ENCODE results near the gene SLX4IP.
"Not testable (repeated sequence)": the region's sequence is repeated elsewhere in the genome, so short reads cannot be mapped to it uniquely, and the experiment has no call there.

Gene SLX4IP
- 8.2 to 23.7 (median 15.2) reads per million in 18 experiments for total RNA-seq

DNA sequence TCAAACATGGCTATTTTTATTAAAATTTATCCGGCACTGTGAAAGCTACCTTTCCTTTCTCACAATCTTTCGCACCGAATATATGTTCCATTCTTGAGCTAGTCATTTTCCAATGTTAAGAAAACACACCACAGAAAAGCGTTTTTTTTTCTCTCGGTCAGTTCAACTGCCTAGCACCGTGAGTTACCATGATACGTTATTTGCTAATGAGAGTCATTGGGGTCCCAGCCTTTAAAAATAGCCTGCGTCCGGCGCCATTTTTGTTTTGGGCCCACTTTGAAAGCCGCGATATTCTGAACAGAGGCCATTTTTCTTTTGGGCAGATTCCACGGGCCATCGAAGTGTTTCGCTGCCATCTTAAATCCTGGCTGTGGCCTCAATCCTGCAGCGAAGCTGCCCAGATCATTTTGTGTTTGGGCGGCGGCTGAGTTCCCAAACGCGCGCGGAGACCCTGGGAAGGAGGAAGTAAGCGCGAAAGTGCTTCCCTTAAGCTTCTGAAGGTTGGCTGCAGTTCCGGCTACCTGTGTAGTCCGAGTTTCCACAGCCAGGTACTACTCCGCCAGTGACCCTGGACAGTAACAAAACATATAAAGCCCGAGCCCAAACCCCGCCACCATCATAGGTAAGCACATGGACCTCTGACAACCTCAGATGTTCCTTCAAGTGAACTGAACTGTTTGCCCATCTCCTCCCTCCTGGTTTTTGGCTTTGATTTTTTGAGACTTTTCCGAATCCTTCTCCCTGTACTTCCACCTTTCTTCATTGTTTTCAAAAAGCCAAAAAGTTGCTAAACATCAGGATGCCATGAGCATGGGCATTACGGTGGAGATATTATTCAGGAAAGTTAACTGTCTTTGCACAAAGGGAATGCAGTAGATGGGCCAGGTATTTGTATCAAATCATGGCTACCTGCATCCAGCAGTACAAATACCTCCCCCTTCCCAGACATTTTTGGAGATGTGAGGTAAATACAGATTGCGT is at the start of gene SLX4IP:
SLX4IP (plus strand) TSS at position 474 of the 981 bp plus-strand sequence. CDS start 22,900 bp downstream, outside the sequence.
- DNase-seq: peak; percentile 97

DNA sequence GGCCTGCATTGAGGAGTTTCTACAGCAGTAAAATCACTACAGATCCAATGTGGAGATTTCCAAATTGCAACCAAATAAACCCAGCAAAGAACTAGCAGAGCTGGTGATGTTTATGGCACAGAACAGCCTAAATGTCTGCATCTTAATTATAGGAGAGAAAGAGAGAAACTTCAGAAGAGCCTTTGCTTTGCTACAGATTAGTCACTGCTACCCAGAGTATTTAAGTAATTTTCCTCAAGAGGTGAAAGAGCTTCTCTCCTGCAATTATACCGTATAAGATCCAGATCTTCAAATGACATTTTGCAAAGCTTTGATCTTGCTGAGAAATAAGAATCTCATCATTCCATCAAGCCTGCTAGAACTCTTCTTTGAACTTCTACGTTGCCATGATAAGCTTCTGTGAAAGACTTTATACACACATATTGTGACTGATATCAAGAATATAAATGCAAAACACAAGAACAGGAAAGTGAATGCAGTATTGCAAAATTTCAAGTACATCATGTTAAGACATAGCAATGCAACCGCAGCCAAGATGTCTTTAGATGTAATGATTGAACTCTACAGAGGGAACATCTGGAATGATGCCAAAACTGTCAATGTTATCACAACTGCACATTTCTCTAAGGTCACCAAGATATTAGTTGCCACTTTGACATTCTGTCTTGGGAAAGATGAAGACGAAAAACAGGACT is 49.1 kb upstream of the SLX4IP start:
- DNase-seq: no peak

DNA sequence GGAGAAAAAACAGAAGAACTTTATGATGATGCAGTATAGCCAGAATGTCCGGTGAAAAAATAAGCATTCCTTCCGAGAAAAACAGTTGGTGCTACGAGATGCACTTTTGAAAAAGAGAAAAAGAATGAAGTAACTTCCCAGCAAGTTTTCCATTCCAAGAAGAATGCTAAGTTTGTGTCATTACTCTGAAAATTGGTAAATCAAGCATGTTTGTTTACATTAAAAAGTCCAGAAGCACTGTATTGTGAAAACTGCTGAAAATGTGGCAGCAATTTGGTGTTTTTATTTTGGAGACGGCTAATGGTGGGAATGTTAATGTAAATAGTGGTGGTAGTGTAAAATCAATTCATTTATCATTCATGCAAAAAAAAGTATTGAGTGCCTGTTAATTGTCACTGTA is 47.4 kb upstream of the SLX4IP start:
- DNase-seq: no peak

DNA sequence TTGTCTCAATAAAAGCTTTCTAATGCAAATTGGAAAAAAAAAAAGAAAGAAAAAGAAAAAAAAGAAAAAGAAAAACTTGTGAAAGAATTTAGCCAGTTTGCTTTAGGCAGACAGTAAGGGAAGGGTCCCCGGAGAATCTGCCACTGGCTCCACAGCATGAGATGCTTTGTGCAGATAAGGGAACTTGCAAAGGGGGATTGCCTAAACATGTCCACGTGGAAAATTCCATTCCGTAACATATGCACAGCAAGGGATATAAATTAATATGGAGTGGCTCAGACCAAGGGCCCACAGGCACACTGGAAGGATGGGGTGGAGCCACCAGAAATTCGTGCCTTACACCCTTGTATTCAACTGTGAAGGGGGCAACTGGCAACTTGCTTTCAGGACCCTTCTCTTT is 46.5 kb upstream of the SLX4IP start:
- DNase-seq: no peak

DNA sequence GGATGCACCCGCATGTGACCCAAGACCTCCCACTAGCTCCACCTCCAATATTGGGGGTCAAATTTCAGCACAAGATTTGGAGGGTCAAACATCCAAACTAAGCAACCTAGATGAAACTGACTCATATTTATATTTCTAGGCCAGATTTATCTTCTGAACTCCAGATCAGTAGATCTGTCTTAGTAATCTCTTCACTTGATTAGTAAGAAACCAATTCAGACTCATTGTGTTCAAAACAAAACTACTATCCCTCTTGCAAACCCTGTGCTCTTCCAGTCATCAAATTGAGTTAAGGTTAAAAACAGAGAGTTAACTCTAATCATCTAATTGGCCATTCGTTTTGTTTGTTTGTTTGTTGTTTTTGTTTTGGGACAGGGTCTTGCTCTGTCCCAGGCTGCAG is 44.4 kb upstream of the SLX4IP start:
- no peak for DNase-seq

DNA sequence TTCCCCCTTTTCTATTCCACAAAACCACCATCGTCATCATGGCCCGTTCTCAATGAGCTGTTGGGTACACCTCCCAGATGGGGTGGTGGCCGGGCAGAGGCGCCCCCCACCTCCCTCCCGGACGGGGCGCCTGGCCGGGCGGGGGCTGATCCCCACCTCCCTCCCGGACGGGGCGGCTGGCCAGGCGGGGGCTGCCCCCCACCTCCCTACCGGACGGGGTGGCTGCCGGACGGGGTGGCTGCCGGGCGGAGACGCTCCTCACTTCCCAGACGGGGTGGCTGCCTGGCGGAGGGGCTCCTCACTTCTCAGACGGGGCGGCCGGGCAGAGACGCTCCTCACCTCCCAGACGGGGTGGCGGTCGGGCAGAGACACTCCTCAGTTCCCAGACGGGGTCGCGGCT is 40.4 kb upstream of the SLX4IP start:
- DNase-seq: not testable (repeated sequence)

DNA sequence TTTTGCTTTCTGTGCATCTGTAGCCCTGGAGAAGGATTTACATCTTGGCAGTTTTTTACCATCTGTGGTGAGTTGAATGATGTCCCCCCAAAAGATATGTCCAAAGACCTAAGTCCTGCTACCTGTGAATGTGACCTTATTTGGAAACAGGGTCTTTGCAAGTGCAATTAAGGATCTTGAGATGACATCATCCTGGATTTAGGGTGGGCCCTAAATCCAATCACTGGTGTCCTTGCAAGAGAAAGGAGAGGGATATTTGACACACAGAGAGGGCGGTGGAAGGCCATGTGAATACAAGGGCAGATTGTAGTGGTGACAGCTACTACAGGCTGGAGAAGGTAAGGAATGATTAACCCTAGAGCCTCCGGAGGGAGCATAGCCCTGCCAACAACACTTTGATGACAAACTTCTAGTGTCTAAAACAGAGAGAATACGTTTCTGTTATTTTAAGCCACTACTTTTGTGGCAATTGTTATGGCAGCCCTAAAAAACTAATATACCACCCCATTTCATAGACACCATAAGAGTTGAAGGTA is 36.2 kb upstream of the SLX4IP start:
- no peak for DNase-seq

DNA sequence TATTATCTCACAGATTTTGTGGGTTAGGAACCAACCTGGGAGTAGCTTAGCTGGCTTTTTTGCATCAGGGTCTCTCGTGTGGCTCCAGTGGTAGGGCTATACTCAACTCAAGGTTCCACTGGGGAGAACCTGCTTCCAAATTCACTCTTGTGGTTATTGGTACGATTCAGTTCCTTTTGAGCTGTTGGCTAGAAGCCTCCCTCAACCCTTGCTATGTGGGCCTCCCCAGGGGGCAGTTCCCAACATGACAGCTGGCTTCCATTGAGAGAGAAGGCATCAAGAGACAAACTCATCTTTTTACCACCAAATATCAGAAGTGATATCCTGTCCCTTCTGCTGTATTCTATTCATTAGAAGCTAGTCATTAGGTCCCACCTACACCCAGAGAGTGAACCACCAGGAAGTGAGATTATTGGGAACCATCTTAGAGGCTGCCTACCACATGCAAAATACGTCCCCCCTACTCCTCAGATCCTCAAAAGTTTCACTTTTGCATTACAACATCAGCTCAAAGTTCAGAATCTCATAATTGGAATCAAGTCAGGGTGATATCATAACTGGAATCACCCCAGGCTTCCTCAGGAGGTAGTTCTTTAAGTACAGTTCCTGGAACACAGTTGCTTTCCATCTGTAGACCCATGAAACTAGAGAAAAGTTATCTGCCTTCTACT is 32.0 kb upstream of the SLX4IP start:
- peak in 1 of 2 donors; percentile 2 for DNase-seq

DNA sequence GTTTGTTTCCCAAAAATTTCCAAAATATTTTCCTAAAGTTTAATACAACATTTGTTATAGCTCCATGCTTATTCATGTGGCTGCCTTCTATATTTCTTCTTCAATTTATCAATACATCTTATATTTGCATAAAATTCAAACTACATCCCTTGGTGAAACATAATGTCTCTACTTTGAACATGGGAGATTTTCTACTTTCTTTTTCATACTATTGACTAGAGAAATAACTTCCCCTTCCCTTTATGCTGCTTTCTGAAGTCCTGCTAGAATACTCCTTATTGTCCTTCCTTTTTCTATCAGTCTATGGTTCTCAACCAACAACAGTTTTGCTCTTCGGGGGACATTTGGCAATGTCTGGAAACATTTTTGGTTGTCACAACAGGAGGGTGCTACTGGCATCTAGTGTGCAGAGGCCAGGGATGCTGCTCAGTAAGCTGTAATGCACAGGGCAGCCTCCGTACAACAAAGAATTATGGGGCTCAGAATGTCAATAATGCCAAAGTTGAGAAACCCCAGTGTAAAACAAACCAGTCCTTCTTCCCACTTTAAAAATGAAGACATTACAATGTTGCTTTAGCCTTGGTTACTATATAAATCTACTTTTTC is 31.0 kb upstream of the SLX4IP start:
- DNase-seq: peak; percentile 3 to 10

DNA sequence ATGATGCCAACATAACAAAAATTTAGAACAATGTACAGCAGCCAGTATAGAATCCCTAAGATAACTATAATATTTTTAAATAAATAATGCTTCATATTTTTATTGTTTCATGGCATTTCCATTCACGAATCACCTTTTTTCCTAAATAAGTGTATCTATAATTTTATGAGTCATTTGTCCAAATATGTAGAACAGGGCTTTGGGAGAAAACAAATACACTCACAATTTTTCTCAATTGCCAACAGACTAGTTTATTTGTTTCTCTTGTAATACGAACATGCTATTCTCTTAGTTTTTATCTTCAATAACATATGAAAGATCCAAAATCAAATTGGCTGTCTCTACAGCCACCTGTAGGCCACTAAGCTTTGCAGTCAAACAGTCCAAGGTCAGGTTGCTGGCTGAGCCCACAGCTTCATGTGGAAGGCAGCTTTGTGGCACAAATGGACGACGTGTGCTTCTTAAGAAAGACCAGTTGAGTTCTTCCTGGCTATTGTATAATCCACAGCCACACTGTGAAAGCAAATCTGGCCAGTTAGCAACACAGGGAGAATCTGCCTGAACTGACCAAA is 30.1 kb upstream of the SLX4IP start:
- no peak for DNase-seq

DNA sequence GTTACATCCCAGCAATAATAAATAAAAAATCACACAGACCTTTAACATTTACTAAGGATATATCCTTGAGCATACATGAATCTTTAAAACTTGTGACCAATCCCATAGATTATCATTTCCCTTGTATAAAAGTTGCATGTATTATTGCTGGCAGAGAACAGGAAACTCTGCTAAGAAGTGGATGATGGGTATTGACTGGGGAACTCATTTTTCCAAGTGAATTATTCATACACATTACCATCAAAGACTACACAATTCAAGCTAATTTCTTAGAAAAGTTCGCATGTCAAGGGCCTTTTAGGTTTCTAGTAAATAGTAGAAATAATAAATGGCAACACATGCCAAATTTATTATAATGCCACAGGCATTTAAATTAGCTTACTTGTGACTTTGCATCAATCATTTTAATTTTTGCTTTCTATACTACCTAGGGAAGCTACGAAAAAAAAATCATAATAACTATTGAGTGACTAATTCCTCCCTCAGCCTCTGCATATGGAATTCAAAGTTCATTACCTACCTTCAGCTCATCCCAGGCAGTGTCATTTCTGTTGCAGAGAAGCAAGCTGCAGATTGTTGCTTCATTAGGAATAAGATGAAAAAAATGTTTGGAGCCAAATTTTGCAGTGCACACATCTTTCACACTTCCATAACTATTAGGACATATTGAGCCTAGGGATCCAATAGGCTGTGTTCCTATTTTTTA is 26.8 kb upstream of the SLX4IP start:
- DNase-seq: no peak

DNA sequence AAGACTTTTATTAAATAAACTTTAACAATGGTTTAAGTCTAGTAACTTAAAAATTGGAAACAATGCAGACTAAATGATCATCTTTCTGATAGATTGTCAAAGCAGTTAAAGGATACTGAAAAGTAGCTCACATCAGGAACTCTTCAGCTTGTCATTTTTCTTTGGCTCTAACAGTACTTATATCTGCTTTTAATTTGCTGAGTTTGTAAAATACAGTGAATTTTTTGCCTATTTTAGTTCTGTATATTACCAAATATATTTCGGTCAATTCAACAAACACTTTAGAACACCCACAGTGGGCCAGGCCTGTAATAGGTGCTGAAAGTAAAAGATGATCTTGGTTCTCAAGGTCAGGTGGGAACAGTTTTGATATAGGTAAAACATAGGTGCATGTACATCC is 23.4 kb upstream of the SLX4IP start:
- DNase-seq: no peak

DNA sequence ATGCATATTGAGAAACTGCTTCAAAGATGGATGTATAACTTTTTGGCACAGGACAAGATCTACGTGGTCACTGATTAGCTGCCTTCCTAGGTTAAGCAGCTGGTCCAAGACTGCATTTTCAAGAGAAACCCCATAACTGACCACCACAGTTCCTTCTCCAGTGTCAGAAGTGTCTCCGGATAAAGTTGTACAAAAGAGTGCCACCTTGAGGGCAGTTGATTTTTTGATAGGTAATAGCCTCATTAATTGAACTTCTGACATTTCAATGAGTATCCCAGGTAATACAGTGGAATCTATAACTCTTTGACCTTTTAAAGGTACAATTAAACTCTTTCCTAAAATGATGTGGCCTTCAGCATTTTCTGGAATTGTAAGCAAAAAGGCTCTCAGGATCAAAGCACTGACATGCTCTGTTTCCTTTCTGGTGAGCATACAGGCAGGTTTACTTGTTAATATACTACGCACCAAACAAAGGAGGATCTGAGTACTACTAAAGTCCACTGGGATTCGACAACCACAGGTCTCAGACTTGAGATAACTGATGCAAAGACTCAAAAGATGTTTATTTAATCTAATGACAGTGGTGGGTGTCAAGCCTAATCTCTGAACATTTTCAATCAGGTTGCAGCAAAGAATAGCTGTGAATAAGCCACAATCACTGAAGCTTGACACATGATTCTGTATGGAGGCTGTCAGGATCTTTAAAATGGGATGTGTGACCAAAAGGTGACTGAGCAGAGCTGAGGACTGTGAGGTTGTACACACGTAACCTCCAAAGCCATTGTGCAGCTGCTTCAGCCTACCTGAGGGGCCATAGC is 22.3 kb upstream of the SLX4IP start:
- DNase-seq: no peak

DNA sequence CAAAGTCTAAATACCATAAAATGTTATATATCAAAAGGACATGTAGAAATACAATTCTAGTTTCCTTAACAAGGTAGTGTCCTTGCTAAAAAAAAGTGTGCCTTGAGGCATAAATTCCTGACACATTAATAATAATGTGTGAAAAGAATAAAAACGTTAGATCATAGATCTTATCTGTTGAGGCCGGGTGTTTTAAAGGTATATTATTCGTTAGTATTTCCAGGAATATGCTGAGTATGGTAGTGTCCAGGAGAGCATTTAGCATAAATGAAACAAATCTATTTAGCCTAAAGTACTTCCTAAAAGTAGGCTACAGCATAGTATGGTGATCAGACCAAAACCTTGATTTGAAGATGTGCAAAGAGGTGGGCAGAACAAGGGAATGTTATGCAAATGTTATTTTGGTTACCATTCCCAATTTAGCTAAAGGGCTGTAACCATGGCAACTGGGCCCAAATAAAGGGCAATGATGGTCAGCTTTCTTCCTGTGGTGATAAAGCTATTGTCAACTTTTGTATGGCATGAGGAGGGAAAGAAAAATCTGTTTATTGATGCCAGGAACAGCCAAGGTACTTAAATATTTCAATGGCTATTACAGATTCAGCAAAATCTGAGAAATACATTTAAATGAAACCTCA is 20.0 kb upstream of the SLX4IP start:
- no peak for DNase-seq

DNA sequence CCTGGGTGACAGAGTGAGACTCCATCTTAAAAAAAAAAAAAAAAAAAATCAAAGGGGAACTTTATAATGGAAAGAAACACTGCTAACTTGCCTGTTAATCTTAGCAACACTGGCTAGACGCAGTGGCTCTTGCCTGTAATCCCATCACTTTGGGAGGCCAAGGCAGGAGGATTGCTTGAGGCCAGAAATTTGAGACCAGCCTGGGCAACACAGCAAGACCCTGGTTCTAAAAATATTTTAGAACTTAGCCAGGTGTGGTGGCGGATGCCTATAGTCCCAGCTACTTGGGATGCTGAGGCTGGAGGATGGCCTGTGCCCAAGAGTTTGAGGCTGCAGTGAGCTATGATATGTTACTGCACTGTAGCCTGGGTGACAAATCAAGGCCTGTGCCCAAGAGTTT is 17.9 kb upstream of the SLX4IP start:
- not testable (repeated sequence) for DNase-seq

DNA sequence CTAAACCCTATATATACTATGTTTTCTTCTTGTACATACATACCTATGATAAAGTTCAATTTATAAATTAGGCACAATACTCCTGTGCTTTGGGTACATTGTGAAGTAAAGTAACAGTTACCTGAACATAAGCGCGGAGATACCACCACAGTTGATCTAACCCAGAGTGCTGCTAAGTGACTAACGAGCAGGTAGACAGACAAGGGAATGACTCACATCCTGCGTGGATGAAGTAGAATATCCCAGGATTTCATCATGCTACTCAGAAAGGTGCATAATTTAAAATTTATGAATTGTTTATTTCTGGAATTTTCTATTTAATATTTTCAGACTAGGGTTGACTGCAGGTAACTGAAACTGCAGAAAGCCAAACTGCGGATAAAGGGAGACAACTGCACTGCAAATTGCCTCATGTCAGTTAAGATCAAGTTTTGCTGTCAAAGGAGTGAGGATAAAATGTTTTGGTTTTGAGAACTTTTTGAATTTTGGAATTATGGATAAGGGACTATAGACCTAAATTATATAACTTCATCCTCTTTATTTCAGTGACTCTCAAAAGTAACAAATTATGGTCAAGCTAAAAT is 15.5 kb upstream of the SLX4IP start:
- DNase-seq: no peak

DNA sequence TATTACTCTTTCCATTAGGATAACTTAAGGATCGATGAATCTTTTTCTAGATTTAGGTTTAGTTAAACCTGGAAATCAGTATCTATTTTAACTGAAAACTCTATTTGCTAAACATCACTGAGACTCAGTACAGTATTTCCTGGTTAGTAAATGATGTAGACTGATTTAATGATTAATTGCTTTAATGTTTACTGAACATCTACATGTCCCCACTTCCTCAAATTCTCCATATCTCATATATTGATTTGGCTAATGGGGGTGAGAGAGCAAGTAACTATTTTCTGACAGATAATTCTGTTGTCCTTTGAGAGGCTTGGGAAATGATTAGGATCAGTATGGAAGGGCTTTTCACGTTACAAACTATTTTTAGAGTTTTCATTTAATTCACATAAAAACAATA is 11.4 kb upstream of the SLX4IP start:
- no peak for DNase-seq

DNA sequence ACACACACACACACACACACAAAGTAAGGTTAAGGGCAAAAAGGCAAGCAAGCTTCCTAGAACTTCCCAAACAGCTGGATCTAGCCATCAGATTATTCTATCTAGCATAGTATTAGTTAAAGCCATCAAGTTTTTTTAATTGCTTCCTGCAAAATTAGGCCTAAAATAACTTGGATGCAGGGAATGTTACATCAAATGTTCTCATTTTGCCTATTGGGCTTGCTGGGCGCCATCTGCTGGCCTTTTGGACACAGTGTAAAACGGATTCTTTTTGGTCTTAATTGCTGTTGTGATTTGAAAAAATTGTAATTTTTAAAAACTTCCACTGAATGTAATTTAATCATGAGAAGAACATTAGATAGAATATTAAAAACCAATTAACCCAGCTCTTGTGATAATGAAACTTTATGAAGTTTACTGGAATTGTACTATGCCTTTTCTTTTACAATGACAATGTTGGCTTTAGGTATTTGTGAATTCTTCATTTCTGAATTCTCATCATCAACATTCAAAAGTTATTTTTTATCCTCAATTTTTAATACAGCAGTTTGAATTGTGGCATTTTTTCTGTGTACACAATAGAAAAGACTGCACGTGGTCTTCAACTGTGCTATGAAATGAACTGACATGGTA is 7.9 kb upstream of the SLX4IP start:
- peak; percentile 40 to 50 for DNase-seq

DNA sequence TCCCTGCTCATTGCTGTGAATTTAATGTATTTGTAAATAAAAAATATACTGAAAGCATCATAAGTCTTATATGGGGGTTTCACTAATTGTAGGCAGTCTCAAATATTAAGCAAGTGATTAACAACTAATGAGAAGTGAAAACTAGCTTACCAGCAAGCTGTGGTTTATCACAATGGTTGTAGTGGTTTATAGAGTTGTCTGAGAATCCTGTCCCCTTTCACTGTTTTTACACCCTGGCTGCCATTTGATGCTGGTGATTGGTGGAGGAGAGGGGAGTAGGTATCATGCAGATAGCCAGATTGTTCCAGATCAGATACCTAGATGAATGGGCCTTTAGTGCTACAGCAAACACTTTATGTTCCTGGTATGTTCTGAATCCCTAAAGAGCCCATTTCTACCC is 7.1 kb upstream of the SLX4IP start:
- no peak for DNase-seq

Measured in inflammatory macrophage (primary cell).